Hepatocyte (in vitro differentiated cells): ENCODE data around the gene INO80B. TPM values are rescaled to one million over a fixed set of nuclear protein-coding genes. Genes with fewer than 3 reads are reported as not detected.
A peak's percentile ranks its signal among the peaks of the same experiment; 100 is the strongest.

ENCODE experiments used
- DNase-seq: peaks from one replicate; pipeline ENCODE4 v3.0.0-alpha.2; 2016; ENCODE audit warnings: low spot score
- H2AFZ ChIP-seq: fragments of 200-600 bp; sonication (generic); 2 replicates; pipeline ENCODE4 v1.6.0; 2016; ENCODE audit warnings: antibody characterized with exemption, mild to moderate bottlenecking
- H3K27ac ChIP-seq: fragments of 200-600 bp; sonication (generic); 2 replicates; pipeline ENCODE4 v1.5.1; 2016; ENCODE audit warnings: mild to moderate bottlenecking
- H3K27me3 ChIP-seq: fragments of 200-600 bp; sonication (generic); 2 replicates; pipeline ENCODE4 v1.6.1; 2016
- H3K36me3 ChIP-seq: fragments of 200-600 bp; sonication (generic); replicated peaks from 2 replicates; pipeline ENCODE4 v1.5.1; 2016; ENCODE audit warnings: low read depth; ENCODE audit not compliant: insufficient read depth
- H3K4me1 ChIP-seq: fragments of 200-600 bp; sonication (generic); 2 replicates; pipeline ENCODE4 v1.5.1; 2016; ENCODE audit warnings: mild to moderate bottlenecking, moderate library complexity; ENCODE audit not compliant: insufficient read depth
- H3K4me2 ChIP-seq: fragments of 200-600 bp; sonication (generic); 2 replicates; pipeline ENCODE4 v1.6.0; 2016
- H3K4me3 ChIP-seq: fragments of 200-600 bp; sonication (generic); 2 replicates; pipeline ENCODE4 v1.5.1; 2016; ENCODE audit warnings: mild to moderate bottlenecking
- H3K79me2 ChIP-seq: fragments of 200-600 bp; sonication (generic); 2 replicates; pipeline ENCODE4 v1.6.0; 2017; ENCODE audit warnings: mild to moderate bottlenecking
- H3K9me2 ChIP-seq: fragments of 200-600 bp; sonication (generic); replicated peaks from 2 replicates; pipeline ENCODE4 v1.6.0; 2017; ENCODE audit warnings: mild to moderate bottlenecking; ENCODE audit not compliant: insufficient read depth
- H3K9me3 ChIP-seq: fragments of 200-600 bp; sonication (generic); 2 replicates; pipeline ENCODE4 v1.5.1; 2016; ENCODE audit warnings: low read depth, mild to moderate bottlenecking
- H4K20me1 ChIP-seq: fragments of 200-600 bp; sonication (generic); 2 replicates; pipeline ENCODE4 v1.6.0; 2016; ENCODE audit warnings: mild to moderate bottlenecking; ENCODE audit not compliant: insufficient read depth, poor library complexity, severe bottlenecking
- EZH2 ChIP-seq: fragments of 200-600 bp; sonication (generic); IDR thresholded peaks from 2 replicates; pipeline ENCODE4 v1.6.1; 2016; ENCODE audit warnings: antibody characterized with exemption, mild to moderate bottlenecking, borderline replicate concordance
- EZH2phosphoT487 ChIP-seq: fragments of 200-600 bp; sonication (generic); IDR thresholded peaks from one replicate; pipeline ENCODE4 v1.6.1; 2018; ENCODE audit warnings: antibody characterized with exemption, mild to moderate bottlenecking, low read depth, moderate library complexity; ENCODE audit not compliant: unreplicated experiment, severe bottlenecking
- WGBS: methylation state at CpG from one replicate; pipeline ENCODE4 v1.1.6; 2016; ENCODE audit warnings: low lambda C conversion rate; ENCODE audit errors: missing lambda C conversion rate; 5-methylcytosine and 5-hydroxymethylcytosine counted together
- polyA plus RNA-seq: library from polyadenylated mRNA; unstranded; fragments of >200 nt; fragmentation: Nextera tagmentation; extraction: Ambion mirVana; gene quantifications from 2 replicates; pipeline ENCODE4 v1.2.1, GENCODE V29; 2016
- total RNA-seq: library from RNA; depleted of rRNA; stranded (reverse); fragments of >200 nt; gene quantifications from 2 replicates; pipeline ENCODE4 v1.2.3, GENCODE V29; 2014
- TF ChIP-seq, protein P1 (sequence below): fragments of 200-600 bp; sonication (generic); IDR thresholded peaks from 2 replicates; pipeline ENCODE4 v1.5.1; 2016; ENCODE audit warnings: antibody characterized with exemption, mild to moderate bottlenecking; ENCODE audit not compliant: poor library complexity

INO80B gene
- total and polyA plus RNA-seq, 2 experiments from 2014 or later: 16.0 to 18.9 TPM

DNA sequence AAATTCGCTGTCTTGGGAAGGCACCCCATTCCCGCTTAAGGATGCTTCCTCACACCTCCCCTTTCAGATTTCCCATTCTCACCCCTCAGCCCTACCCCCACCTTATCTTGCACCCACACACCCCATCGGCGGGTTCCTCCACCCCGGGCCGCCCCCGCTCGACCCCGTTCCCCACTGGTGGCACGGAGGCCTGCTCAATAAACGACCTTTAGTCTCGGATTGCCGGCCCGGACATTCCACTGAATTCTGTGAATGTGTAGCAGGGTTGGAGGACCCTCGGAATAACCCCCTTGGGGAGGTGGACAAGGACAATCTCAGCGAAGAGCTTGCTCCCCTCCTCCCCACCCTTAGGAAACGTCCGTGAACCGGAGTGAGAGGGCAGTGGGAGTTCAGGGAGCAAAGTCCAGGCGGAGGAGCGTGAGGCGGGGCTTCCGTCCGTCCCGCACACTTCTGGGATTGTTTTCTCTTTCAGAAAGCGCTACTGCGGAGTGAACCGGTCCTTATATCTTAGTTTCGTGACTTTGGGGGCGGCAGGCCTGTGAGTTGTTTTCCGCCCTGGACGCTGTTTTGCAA lies 47.3 kb downstream of the INO80B start:
- H3K9me3 ChIP-seq: no peaks in the 10 kb centered on the region
- peak; percentile 15 for TF ChIP-seq EZH2
- no peak for TF ChIP-seq EZH2phosphoT487
- H3K27ac ChIP-seq: peak overlapping the region; percentile 99
- no peaks in the 10 kb centered on the region for H3K36me3 ChIP-seq
- peak overlapping the region; percentile 80 for H2AFZ ChIP-seq
- peaks cover 40% of the 10 kb centered on the region for H3K79me2 ChIP-seq
- 17% methylated on average over 31 of the region's 32 CpGs for WGBS
- peaks cover 64% of the 10 kb centered on the region for H3K4me1 ChIP-seq
- peak overlapping the region; percentile 92 for H3K4me2 ChIP-seq
- H4K20me1 ChIP-seq: no peaks in the 10 kb centered on the region
- H3K9me2 ChIP-seq: no peaks in the 10 kb centered on the region
- peak; percentile 75 for DNase-seq
- peak overlapping the region; percentile 40 for H3K4me3 ChIP-seq
- H3K27me3 ChIP-seq: peaks cover 41% of the 10 kb centered on the region

DNA sequence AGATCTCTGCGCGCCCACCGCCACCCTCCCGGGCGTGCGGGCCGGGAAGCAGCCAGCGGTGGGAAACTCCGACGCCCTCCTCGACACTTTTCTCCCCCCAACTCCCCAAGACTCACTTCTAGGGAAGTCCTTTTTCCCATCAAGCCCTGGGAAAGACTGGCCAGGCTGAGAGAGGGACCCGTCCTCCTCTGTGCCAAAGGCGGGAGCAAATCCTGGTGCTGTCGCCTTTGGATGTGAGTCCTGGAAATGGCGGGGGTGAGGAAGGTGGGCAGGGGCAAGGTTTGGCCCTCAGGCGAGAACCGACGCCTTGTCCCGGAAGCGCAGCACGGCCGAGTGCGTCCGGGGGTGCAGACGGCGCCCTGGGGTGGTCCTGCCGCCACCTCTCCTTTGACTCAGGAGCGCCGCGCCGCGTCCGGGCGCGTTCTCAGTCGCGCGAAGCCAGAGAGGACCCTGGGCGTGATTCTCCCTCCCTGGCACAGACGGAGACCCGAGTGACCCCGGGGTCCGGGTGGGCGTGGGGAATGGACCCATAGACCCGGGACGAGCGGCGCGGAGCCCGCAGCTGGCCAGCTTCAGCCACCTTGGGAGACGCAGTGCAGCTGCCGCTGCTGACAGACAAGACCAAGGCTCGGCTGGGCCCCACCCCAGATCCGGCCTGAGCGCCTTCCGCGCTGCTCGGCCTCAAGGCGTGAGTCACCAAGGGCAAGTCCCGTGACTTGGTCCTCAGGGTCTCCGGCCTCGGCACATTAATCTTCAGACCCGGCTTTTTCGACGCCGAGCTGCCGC lies 48.0 kb downstream of the INO80B start:
- Histone ChIP-seq H3K79me2 (peaks cover 40% of the 10 kb centered on the region), H3K4me1 (peaks cover 57% of the 10 kb centered on the region), H2AFZ (peak overlapping the region; percentile 80), H3K4me3 (peak overlapping the region; percentile 40), H3K36me3 (no peaks in the 10 kb centered on the region), H3K4me2 (peak overlapping the region; percentile 92), H3K9me3 (no peaks in the 10 kb centered on the region), H3K27me3 (peaks cover 35% of the 10 kb centered on the region), H3K27ac (peak overlapping the region; percentile 99), H3K9me2 (no peaks in the 10 kb centered on the region), H4K20me1 (no peaks in the 10 kb centered on the region)
- DNase-seq: peak; percentile 92
- WGBS: 4% methylated on average over 65 of the region's 67 CpGs
- peak; percentile 61 for TF ChIP-seq EZH2
- TF ChIP-seq EZH2phosphoT487: no peak
- TF ChIP-seq, protein P1, sequence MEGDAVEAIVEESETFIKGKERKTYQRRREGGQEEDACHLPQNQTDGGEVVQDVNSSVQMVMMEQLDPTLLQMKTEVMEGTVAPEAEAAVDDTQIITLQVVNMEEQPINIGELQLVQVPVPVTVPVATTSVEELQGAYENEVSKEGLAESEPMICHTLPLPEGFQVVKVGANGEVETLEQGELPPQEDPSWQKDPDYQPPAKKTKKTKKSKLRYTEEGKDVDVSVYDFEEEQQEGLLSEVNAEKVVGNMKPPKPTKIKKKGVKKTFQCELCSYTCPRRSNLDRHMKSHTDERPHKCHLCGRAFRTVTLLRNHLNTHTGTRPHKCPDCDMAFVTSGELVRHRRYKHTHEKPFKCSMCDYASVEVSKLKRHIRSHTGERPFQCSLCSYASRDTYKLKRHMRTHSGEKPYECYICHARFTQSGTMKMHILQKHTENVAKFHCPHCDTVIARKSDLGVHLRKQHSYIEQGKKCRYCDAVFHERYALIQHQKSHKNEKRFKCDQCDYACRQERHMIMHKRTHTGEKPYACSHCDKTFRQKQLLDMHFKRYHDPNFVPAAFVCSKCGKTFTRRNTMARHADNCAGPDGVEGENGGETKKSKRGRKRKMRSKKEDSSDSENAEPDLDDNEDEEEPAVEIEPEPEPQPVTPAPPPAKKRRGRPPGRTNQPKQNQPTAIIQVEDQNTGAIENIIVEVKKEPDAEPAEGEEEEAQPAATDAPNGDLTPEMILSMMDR: peak; percentile 44

DNA sequence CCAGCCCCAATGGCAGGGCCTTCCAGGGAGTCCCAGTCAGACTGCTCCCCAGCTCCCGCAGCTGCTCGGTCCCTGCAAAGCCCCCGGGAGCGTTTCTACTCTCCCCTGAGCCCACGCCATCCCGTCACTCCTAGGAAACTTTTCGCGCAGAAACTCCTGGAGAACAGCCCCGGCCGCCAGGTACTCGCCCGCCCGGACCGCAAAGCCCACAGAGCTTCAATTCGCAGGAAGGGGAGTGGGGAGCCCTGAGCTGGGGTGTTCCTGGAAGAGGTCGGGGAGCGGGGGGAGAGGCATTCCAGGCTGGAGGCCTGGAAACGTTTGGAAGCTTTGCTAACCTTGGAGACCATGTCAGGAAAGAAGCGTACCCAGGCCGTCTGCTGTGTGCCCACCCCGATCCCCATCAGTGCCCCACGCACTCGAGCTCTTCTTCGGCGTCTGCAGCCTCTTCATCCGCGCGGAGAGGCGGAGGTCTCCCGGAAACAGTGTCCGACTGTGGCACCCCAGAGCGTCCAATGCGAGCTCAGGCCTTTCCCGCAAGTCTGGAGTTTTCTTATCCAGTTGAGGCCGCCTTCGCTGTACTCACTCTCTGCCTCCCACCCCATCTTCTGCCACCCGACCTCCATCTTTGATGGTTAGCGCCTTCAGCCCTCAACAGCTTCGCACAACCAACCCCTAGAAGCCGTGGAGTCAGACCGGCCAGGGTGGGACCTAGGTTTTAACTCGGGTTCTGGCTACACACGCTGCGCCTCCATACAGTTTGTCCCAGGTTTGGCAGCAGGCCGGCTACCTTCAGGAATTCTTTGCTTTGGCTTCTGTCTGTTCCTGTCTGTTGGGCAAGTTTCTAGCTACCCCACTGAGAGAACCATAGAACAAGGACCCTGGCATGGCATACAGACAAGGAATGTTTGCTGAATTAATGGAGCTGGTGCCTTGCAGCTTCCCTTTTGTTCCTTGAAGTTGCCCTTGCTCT lies 48.9 kb downstream of the INO80B start:
- no peaks in the 10 kb centered on the region for H3K9me2 ChIP-seq
- peak overlapping the region; percentile 30 for H3K4me3 ChIP-seq
- TF ChIP-seq EZH2 (no peak), EZH2phosphoT487 (no peak)
- TF ChIP-seq, protein P1: no peak
- H3K27ac ChIP-seq: peak overlapping the region; percentile 99
- H3K4me1 ChIP-seq: peaks cover 55% of the 10 kb centered on the region
- WGBS: 57% methylated on average over 44 of the region's 45 CpGs
- peak overlapping the region; percentile 92 for H3K4me2 ChIP-seq
- no peak for DNase-seq
- H2AFZ ChIP-seq: peak overlapping the region; percentile 53
- no peaks in the 10 kb centered on the region for H3K36me3 ChIP-seq
- no peaks in the 10 kb centered on the region for H3K9me3 ChIP-seq
- H3K79me2 ChIP-seq: peaks cover 40% of the 10 kb centered on the region
- H3K27me3 ChIP-seq: peaks cover 26% of the 10 kb centered on the region
- no peaks in the 10 kb centered on the region for H4K20me1 ChIP-seq
